Chondrocyte (in vitro differentiated cells): ENCODE results near the gene MED13L. TPM values are rescaled to one million over a fixed set of nuclear protein-coding genes. Genes with fewer than 3 reads are reported as not detected.
A peak's percentile ranks its signal among the peaks of the same experiment; 100 is the strongest.

Experiments used
- DNase-seq: peaks from one replicate; pipeline ENCODE4 v3.0.0; 2021; ENCODE audit warnings: mixed read lengths, low spot score
- H3K27ac Mint-ChIP-seq: one replicate; pipeline ENCODE4 v1.8.0; 2021; ENCODE audit warnings: mild to moderate bottlenecking, moderate library complexity, mixed read lengths; ENCODE audit not compliant: unreplicated experiment
- H3K27me3 Mint-ChIP-seq: 2 replicates; pipeline ENCODE4 v1.8.0; 2021; ENCODE audit warnings: low read depth, mixed read lengths
- H3K36me3 Mint-ChIP-seq: 2 replicates; pipeline ENCODE4 v1.8.0; 2021; ENCODE audit warnings: low read depth, mixed read lengths
- H3K4me1 Mint-ChIP-seq: 2 replicates; pipeline ENCODE4 v1.8.0; 2021; ENCODE audit warnings: low read depth, mild to moderate bottlenecking, mixed read lengths
- H3K4me3 Mint-ChIP-seq: one replicate; pipeline ENCODE4 v1.8.0; 2021; ENCODE audit warnings: mild to moderate bottlenecking, moderate library complexity, mixed read lengths; ENCODE audit not compliant: unreplicated experiment
- H3K9me3 Mint-ChIP-seq: 2 replicates; pipeline ENCODE4 v1.8.0; 2021; ENCODE audit warnings: low read depth, mixed read lengths
- total RNA-seq: library from RNA; stranded (reverse); gene quantifications from 3 replicates; pipeline ENCODE4 v1.2.1, GENCODE V29; 2021
- TF ChIP-seq, protein P1 (sequence below): fragments of 200-600 bp; sonication (generic); IDR thresholded peaks from 2 replicates; pipeline ENCODE4 v1.5.0; 2021; ENCODE audit warnings: antibody characterized with exemption, mild to moderate bottlenecking, moderate library complexity

The MED13L gene
- total RNA-seq, 1 donor from 2014 or later: 162 TPM

DNA sequence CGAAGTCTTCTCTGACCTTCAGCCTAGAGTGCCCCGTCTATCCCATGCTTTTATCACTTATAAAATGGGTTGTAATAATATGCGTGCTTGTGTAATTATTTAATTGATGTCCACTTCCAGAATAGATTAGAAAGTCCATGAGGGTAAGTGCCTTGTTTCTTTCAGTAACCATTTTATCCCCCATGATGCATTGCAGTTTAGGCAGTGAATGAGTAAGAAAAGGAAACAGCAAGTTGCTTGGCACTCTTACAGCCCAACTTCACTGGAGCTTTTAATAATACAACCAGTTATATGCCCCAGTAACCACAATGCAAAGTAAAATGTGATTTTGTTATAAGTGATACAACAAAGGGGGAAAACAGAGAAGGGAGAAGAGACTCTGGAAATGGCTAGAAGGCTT, 287.3 kb downstream of the MED13L start:
- peaks cover 42% of the 10 kb centered on the region for H3K36me3 Mint-ChIP-seq
- TF ChIP-seq, protein P1, sequence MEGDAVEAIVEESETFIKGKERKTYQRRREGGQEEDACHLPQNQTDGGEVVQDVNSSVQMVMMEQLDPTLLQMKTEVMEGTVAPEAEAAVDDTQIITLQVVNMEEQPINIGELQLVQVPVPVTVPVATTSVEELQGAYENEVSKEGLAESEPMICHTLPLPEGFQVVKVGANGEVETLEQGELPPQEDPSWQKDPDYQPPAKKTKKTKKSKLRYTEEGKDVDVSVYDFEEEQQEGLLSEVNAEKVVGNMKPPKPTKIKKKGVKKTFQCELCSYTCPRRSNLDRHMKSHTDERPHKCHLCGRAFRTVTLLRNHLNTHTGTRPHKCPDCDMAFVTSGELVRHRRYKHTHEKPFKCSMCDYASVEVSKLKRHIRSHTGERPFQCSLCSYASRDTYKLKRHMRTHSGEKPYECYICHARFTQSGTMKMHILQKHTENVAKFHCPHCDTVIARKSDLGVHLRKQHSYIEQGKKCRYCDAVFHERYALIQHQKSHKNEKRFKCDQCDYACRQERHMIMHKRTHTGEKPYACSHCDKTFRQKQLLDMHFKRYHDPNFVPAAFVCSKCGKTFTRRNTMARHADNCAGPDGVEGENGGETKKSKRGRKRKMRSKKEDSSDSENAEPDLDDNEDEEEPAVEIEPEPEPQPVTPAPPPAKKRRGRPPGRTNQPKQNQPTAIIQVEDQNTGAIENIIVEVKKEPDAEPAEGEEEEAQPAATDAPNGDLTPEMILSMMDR: no peak
- H3K27ac Mint-ChIP-seq: no peak overlapping the region
- no peaks in the 10 kb centered on the region for H3K27me3 Mint-ChIP-seq
- no peaks in the 10 kb centered on the region for H3K9me3 Mint-ChIP-seq
- no peak overlapping the region for H3K4me3 Mint-ChIP-seq
- H3K4me1 Mint-ChIP-seq: peaks cover 27% of the 10 kb centered on the region
- no peak for DNase-seq

DNA sequence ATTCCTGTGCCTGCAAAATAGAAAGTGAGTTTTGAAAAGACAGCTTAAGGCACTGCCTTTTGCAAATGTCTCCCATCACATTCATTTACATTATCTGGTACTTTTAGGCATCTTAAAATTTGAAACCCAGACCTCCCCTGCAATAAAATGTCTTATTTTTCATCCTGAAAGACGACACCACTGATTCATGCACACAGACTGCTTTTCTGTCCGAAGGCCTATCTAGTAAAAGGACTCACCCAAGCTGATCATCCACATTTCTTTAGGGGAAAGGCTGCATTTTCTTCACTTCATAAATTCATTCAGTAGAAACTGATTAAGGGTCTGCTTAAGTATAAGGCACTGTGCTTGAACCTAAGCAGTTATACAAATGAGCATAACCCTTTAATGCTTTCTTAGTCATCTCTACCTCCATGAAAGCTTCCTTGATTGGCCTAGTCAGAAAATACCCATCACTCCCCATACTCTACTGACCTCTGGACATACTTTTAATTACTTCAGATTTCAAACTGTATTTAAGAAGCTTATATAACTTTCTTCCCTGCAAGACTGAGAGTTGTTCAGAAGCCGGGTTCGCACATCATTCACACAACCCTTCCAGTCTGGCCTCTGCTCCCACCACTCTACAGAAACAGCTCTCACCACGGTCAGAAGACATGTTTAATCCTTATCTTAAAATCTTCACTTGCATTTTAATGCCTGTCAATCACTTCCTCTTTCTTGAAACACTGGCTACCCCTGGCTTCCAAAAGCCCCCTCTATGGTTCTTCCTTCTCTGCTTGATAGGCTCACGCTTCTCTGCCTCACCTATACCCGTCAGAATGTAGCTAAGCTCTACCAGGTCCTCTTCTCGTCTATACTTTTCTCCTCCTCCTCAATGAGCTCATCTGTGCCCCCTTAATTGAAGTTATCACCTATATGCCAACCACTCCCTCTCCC, 288.6 kb downstream of the MED13L start:
- no peaks in the 10 kb centered on the region for H3K9me3 Mint-ChIP-seq
- TF ChIP-seq, protein P1: no peak
- peak overlapping the region; percentile 42 for H3K27ac Mint-ChIP-seq
- H3K27me3 Mint-ChIP-seq: no peaks in the 10 kb centered on the region
- H3K36me3 Mint-ChIP-seq: peaks cover 40% of the 10 kb centered on the region
- DNase-seq: no peak
- no peak overlapping the region for H3K4me3 Mint-ChIP-seq
- peaks cover 27% of the 10 kb centered on the region for H3K4me1 Mint-ChIP-seq

DNA sequence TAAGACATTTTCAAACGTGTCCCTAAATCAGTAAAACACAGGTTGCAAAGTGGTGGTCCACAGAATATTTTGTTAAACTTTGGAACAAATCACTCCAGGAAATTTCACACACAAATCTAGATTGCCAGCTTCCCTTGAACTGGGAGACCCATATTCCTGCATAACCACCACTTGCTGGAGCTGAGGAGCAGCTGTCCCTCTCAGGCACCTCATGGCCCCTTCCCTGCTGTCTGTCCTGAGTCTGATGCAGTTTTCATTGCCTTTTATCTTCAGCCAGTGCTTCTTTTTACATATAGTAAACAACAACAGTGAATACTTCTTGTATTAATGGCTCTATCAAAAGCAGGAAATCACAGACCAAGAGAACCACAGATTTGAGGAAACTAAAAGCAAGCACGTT, 289.3 kb downstream of the MED13L start:
- Mint-ChIP-seq H3K4me1 (peaks cover 27% of the 10 kb centered on the region), H3K36me3 (peaks cover 37% of the 10 kb centered on the region), H3K27me3 (no peaks in the 10 kb centered on the region), H3K9me3 (no peaks in the 10 kb centered on the region), H3K27ac (peak overlapping the region; percentile 34), H3K4me3 (no peak overlapping the region)
- DNase-seq: no peak
- TF ChIP-seq, protein P1: no peak

DNA sequence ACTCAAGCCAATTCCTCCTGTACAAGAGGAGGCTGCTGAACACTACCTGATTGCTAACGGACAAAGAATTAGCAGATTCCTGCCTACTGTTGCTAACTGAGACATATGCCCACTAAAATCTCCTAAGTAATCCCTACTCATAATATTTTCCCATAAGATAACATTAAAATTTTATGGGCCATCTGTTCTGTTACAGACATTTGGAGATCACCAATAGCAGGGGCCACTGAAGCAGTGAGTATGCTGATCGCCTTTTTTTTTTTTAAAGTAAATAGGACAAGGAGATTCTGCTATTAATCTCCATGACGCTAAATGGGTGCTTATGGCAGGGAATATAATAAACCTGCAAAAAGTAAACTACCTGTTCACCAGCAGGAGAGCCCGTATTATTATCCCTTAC, 292.9 kb downstream of the MED13L start:
- H3K4me3 Mint-ChIP-seq: no peak overlapping the region
- H3K4me1 Mint-ChIP-seq: peaks cover 35% of the 10 kb centered on the region
- H3K27me3 Mint-ChIP-seq: no peaks in the 10 kb centered on the region
- no peak overlapping the region for H3K27ac Mint-ChIP-seq
- no peak for DNase-seq
- H3K36me3 Mint-ChIP-seq: peaks cover 24% of the 10 kb centered on the region
- H3K9me3 Mint-ChIP-seq: no peaks in the 10 kb centered on the region
- TF ChIP-seq, protein P1: no peak

DNA sequence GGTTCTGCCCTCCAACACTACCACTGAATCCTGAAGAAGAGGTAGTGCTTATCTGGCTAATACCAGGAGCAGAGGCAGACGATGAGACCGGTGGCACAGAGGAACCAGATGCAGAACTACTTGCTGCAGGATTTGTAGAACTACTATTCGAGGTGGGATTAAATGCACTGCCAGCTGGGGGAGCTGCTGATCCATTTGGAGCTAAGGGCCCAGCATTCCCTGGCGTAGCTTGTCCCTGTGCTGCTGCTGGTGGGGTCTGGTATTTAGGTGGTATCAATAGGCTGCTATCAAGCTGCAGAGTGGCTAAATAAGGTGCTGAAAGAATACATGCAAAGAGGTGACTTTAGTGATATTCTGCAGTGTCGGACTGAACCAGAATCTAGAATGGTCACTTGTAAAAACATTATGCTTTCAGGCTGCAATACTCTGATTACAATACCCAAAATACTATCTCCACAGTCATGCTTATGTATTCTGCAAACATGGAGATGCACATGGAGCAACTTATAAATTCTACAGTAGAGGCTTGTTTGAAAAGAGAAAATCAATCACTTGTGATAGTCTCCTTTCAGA, 294.2 kb downstream of the MED13L start:
- Mint-ChIP-seq H3K9me3 (no peaks in the 10 kb centered on the region), H3K36me3 (peaks cover 23% of the 10 kb centered on the region), H3K4me1 (peaks cover 31% of the 10 kb centered on the region), H3K27me3 (no peaks in the 10 kb centered on the region), H3K4me3 (no peak overlapping the region), H3K27ac (no peak overlapping the region)
- no peak for DNase-seq
- TF ChIP-seq, protein P1: peak; percentile 65
